OCI-LY7 (cell line): Measurements from ENCODE around the gene DIAPH3.

Experiments used
- CTCF ChIP-seq: fragments of 200-600 bp; sonication (generic); conservative IDR thresholded peaks from 2 replicates; pipeline ENCODE4 v1.5.1; 2014; ENCODE audit warnings: mild to moderate bottlenecking, antibody characterized with exemption, low read length, moderate library complexity, mixed read lengths
- EZH2phosphoT487 ChIP-seq: fragments of 200-600 bp; sonication (generic); IDR thresholded peaks from 2 replicates; pipeline ENCODE4 v1.6.1; 2018; ENCODE audit warnings: low read depth, borderline replicate concordance, mild to moderate bottlenecking, mixed run types, antibody characterized with exemption, low read length, moderate library complexity, mixed read lengths

DNA sequence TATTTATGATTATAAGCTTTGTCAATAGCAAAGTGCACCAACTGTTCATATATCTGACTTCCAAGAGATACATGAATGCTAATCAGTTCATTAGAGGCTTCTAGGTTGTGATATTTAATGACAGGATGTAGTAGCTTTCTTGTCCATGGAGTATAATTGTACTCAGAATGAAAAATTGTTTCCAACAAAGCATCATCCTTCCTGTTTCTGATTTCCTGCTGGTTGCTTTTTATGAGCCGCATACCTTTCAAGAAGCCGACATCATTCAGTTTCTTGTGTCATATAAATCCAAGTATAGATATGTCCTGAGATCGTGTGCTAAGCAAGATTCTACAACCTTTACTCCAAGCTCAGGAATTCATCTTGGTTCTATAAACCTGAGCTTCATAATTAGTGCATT is 326.6 kb downstream of the DIAPH3 start:
- no peak for TF ChIP-seq CTCF
- no peak for TF ChIP-seq EZH2phosphoT487
